Stimulated activated CD4-positive, alpha-beta T cell treated with anti-CD3 and anti-CD28 coated beads, Interleukin-12 subunit alpha, Interleukin-12 subunit beta, amount 100 ng/mL, for 4 hours (primary cell): ENCODE results near the gene NPHP4.

Experiments
- DNase-seq: peaks from one replicate; pipeline ENCODE4 v3.0.0-alpha.2; 2020

The NPHP4 gene

DNA sequence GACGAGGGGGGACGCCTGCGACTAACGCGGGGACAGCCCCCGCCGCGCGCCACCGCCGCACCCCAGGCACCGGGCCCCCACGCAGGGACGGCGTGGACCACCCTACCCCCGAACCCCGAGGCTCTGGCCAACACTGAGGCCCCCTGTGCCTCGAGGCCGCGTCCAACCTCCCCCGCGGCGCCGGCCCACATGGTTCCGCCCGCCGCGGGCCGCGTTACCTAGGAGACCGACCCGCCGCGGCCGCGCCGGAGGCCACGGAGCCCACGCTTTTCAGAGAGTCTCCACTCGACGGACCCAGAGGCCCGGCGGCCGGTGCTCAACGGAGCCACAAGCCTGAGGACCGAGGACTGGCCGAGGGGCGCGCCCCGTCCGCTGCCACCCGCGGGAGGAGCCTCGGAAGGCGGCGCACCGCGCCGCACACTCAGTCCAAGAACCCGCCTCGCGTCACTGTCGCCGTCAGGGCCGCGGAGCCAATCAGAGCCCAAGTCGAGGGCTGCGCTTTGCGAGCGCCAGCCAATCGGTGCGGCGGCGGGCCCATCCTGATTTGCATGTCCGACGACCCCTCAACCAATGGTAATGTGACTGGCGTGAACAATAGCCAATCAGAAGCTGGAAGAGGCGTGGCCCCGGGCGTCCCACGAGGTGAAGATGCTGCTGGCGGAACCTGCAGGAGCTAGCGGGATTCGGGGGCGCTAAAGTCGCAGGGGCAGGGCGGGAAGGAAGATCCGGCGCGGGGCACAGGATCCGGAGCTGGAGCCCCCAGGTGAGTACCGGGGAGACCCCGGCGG lies at the start of gene NPHP4:
NPHP4 (minus strand) TSS at position 400 of the 788 bp plus-strand sequence. CDS start 6,136 bp downstream, outside the sequence.
- DNase-seq, result peak; percentile 98

DNA sequence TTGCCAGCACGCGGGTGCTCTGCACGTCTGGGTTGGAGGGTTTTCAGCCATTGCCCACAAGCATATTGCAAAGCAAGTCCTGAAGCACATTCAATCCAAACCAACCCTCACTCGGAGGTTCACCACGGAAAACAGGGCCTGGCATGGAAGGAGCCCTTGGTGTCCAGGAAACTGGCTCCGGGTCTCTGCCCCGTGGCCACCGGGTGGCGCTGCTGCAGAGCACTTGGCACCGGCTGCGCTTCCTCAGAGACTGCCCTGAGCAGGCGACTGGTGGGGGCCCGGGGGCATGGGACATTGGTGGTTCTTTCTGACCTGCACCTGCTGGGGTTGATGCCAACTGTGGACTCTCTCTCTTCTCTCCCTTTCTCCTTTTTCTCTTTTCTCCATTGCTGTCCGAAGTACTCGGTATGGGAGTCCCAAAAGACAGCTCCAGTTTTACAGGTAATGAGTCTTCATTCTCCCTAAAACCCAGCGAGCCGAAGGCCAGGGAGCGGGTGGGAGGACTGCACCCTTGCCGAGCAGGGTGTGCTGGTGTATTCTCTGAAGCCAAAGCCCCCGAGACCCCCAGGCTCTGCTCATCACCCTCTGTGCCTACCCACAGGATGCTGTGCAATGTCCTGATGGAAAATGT lies 49.3 kb upstream of the NPHP4 start:
- DNase-seq, result no peak

DNA sequence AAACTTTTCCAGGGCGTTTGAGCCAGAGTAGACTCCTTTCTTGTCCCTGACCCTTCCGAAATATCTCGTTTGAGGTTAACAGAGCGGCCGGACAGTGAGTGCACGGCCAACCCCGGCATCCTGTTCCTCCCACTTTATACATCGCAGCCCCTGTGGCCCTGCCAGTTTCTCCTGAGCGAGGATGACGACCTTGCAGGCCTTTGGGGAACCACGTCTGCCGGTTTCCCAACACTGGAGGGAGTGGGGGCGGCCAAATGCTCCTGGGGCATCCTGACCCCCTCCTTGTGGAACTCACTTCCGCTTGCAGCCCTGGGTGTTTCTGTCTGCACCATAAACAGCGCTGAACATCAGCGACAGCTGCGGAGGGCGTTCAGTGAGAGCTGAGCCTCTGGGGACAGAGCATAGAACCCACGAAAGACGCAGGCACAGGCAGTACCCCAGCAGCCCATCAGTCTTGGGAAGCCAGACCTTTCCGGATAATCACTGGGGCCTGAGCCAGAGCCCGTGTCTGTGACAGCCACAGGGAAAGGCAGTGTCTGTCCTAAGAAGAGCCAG lies 48.7 kb upstream of the NPHP4 start:
- no peak for DNase-seq

DNA sequence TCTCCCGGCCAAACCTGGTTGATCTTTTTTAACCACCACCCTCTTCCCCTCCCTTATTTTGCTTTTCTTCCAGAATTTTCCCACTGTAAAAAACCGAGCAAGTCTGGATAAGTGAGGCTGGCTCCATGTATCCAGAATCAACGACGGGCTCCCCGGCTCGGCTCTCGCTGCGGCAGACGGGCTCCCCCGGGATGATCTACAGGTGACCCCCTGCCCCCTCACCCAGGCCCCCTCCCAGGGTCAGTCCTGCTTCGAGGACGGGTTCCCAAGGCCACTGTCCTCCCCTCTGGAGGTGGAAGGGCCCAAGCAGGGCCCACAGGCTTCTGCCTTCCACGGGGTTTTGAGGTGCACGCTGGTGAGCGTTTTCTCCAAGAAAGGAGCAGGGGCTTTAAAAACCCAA lies 48.2 kb upstream of the NPHP4 start:
- DNase-seq, result no peak

DNA sequence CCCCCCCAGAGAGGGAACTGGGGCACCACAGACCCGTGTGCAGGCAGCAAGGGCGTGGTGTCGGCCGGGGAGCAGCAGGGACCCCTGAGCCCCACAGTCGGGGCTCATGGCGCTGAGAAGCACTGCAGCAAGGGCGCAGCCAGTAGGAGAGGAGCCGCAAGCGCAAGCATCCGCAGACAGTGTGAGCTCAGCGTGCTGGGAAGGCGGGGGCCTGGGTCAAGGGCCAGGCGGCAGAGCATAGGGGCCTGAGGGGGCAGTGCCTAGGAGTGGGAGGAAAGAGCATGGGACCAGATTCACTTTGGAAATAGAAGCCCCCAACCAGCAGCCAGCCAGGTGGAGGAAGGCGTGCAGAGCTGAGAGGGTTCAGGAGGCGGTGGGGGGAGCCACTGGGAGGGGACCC lies 46.8 kb upstream of the NPHP4 start:
- no peak for DNase-seq

DNA sequence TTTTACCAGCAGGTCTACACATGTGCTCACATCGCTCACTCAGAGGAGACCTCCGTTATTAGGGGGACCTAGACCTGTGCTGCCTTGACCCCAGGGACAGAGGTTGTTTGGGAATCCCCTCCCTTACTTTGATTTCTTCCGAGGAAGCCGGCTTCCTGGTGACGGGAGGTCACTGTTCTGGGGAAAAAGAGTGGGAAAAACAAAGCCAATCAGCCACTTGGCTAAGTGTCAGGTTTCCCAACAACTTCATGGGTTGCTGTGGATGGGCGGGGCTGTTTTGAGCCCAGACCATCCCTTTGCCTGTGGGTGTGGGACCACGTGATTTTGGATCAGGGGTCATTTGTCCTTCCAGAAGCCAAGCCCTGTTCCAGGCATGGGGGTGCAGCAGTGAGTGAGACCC lies 46.4 kb upstream of the NPHP4 start:
- DNase-seq, result no peak

DNA sequence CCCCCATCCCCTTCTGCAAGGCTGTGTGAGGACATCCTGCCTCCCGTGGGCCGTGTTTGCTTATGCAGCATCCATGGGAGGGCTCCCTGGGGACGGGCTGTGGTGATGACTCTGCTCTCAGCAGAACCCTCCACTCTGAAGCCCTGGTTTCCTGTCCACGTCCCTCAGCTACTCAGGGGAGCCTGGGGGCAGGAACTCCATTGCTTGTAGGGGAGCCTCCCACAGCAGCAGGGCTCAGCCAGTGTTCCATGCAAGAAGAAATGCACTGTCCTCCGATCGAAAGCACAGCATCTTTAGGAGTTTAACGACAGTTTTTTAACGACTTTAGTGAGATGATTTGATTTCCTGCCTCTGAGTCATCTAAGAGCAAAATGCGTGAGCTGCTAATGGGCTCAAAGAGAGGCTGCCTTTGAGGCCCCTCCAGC lies 45.1 kb upstream of the NPHP4 start:
- no peak for DNase-seq

DNA sequence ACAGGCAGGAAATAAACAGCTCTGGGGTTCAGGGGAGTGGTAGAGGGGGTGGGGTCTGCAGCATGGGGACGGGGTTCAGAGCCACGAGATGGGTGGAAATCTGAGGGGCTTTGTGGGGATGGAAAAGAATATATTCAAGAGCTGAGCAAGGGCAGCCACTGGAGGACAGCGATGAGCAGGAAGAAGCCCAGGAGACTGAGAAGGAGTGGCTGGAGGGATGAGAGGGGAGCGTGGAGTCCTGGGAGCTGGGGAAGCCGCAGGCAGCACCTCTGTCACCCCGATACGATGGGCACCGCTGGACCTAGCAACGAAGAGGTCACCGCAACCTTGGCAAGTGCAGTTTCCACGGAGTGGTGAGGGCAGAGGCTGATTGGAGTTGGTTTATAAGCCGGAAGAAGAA lies 43.5 kb upstream of the NPHP4 start:
- no peak for DNase-seq

DNA sequence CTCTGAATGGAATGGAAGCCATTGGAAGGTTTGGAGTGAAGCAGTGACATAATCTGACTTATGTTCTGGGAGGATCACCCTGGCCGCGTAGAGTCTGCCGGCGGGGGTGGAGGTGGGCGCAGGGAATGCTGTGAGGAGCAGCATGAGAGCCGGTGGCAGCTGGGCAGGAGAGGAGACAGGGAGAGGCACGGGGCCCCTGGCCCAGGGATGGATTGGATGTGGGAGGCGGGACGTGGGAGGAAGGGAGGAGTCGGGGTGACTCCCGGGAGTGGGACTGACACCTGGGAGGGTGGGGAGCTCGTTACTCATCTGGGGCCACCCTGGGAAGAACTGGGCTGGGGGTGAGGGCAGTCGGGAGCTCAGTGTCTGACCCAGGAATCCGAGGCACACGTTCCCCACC lies 43.1 kb upstream of the NPHP4 start:
- no peak for DNase-seq

DNA sequence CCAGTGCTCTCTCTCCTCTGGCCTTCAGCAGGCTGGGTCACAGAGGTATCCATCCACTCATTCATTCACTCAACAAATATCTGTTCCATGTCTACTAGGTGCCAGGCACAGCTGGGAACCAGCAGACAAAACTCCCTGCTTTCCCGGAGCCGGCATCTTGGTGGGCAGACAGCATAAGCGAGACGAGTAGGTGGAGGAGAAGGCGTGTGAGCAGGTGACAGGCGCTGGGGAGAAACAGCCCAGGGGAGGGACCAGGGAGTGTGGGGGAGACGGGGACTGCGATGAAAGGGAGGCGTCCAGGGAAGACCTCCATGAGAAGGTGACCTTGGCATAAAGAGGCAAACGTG lies 42.5 kb upstream of the NPHP4 start:
- DNase-seq, result no peak

DNA sequence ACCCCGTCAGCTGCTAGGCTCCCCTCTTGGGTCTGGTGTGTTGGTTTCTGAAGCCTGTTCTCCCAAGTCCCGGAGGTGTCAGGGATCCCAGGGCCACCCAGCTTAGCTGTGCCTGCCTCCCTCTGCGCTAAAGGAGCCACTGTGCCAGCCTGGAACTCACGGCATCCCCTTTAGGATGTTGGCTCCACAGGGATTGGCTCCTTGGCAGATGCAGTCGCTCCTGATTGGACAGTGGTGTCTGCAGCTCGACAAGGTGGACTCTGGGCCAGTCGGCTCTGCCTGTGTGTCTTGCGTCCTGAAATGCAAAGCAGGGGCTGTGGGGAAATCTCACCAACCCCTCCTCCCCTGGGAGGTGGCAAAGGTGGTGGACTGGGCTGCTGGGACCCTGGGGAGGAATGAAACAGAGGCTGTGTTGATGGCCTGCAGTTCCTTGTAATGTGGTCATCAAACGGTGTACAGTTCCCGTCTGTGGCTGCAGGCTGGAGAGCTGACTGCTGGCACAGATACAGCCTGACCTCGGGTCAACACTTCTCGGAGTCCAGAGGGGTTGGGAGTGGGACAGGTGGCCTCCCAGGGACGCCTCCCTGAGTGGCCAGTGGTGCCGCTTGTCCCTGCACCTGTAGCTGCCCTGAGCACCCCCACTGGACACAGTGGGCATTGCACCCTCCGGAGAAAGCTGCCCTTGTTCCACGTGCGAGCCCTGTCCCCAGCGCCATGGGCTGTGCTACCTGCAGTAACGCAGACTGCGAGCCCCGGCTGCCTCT lies 41.9 kb upstream of the NPHP4 start:
- peak; percentile 35 for DNase-seq

DNA sequence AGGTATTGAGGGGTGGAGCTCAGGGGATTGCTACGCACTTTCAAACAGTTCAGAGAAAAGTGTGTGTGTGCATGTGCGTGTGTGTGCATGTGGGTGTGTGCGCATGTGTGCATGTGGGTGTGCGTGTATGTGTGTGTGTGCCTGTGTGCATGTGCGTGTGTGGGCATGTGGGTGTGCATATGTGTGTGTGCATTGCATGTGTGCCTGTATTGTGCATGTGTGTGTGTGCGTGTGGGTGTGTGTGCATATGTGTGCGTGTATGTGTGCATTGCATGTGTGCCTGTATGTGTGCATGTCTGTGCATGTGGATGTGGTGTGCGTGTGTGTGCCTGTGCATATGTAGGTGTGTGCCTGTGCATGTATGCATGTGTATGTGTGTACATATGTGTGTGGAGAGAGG lies 40.9 kb upstream of the NPHP4 start:
- DNase-seq, result no peak

DNA sequence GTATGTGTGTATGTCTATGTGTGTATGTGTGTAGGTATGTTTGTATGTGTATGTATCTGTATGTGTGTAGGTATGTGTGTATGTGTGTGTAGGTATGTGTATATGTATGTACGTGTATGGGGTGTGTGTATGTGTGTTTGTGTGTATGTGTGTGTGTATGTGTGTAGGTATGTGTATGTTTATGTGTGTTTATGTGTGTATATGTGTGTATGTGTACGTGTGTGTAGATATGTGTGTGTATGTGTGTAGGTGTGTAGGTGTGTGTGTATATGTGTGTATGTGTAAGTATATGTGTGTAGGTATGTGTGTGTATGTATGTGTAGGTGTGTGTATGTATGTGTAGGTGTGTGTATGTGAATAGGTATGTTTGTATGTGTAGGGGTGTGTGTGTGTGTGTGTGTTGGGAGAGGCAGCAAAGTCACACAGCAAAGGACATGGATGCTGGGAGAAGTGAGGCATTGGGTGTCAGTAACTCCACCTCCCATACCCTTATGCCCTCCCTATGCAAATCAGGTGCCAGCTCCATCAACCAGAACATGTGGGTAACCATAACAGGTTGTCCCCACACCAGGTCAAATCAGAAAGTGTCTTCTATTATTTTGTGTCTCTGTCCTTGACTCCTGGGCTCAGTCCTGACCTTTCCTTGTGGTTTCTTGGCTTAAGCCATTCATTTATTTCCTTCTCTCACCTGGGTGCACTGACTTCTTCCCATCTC lies 38.5 kb upstream of the NPHP4 start:
- no peak for DNase-seq

DNA sequence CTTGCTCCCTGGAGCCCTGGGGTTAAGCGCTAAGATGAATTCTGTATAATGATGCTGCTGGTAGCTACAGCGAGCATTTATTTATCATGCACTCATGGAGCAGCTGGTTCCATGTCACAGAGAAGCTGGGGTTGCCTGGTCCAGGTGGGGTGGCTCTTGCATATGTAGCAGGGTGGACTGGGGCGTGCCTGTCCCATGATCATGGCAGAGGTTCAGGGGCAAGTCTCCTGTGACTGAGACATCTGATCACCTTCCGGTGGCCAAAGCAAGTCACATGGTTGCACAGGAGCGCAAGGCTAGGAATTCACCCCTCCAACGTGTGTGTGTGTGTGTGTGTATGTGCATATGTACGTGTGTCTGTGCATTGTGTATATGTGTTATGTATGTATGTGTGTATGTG lies 37.9 kb upstream of the NPHP4 start:
- DNase-seq, result no peak

DNA sequence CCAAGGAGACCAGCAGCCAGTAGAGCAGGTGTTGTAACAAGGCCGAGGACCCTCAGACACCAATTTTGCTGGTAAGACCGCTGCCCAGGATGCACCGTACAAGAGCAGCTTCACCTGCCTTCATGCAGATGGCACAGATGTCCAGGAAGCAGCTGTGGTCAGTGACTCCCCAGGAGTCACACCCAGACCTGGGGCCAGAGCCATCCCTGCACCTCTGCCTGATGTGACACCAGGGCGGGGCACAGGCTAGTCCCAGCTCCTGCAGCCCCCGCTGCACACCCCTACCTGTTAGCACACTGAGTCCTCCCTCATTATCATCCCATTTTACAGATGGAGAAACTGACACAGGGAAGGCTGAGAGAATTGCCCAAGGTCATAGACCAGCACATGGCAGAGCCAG lies 37.1 kb upstream of the NPHP4 start:
- no peak for DNase-seq

DNA sequence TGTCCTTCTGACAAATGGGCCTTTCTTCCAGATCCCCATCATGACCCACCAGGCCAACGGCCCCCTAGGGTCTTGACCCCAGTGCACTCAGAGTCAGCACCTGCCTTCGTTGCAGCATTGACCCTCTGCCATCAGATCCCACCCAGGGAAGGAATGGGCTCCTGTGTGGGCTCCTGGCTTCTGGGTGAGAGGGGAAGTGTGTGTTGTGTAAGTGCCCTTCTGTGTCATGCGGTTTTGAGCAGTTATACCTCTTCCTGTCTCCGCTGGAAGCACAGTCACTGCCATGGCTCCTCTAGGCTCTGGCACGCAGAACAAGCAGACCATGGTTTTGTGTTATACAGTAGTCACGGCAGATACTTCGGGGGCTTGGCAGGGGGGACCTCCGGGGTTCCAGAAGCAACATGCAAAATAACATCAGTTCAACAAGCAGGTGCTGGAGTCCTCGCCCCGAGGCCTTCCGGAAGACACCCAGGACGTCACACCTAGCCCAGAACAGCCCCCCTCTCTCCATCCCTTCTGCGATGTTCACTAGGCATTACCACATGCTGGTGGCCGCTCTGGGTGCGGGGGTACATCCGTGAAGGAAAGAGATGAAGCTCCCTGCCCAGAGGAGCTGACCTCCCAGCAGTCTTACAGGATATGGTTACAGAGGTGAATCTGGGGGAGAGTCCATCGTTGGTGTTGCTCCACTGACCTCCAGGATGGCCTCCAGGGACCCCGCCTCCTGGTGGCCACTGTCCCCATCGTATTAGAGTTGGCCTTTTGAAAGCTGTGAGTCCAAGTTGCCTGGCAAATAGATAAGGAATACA lies 36.0 kb upstream of the NPHP4 start:
- DNase-seq, result peak; percentile 33

DNA sequence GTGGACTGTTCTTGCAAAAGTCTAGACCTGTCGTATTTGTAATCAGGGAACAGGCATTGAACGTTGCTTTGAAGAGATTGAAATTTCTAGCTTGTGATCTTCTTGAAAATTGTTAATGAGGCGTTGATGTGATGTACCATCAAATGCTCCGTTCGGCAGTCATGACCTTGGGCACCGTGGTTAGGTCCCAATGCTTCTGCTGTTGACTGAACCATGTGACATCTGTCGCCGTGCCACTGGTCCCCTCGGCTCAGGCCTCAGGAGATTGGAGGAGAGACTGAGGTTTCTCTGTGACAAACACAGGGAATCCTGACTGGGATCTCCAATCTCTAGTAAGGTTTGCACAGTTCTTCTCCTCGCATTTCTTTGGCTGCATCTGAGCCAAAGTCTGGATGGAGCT lies 35.4 kb upstream of the NPHP4 start:
- DNase-seq, result no peak

DNA sequence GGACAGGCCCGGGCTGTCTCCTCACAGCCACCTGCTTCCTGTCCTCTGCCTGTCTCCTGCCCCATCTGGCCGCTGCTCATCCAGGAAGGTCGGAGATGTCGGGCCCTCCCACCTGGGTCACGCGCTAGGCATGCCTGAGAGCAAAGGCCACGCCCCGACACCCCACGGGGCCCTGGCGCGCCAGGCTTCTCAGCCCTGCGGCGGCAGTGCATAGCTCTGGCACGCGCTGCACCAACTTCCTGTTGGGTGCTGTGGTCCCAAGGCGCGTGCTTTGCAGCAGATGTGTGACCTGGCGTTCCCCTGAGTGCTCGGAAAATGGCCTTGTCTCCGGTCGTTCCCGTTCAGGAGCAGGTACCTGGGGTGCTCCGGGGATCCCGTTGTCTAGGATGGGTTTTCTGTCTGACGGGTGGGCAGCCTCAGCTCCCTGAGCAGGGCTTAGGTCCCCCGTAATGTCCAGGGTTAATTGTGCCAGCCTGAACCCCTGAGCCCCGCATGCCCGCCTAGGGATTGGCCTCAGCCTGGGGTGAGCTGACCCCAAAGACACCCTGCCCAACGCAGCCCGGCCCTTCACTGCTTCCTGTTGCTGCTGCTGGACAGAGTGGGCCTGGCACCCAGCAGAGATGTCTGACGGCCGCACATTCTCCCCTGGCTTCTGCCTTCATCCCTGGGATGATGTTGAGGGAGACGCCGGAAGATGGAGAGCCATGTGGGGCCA lies 34.0 kb upstream of the NPHP4 start:
- peak; percentile 92 for DNase-seq

DNA sequence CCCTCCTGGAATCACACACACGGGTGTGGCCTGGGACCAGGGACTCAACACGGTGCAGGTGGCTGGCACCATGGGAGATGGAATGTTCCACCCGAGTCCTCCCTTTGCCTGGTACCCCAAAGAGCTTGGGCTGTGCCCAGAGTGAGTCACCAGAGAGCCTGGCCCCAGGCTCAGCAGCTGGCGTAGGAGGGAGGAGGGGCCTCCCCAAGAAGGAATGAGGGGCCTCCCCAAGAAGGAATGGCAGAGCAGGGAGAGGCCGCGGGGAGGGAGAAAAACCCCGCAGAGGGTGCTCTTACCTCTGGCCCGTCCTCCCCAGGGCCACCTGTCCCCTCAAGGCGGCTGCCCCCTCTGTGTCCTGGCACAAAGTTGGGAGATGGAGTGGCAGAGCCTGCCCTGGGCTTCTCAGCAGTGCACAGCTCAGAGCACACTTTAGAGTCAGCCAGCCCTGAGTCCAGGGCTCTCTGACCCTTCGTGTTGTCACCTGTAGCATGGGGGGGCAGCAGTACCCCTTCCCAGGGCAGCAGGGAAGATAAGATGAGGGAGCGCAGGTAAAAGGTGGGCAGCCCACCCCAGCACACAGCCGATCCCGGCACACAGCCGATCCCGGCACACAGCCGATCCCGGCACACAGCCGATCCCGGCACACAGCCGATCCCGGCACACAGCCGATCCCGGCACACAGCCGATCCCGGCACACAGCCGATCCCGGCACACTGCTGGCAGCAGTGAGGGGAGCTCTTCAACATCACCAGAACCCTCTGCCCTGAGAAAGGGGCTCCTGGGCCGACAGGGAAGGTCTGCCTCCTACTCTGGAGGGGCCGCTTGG lies 33.3 kb upstream of the NPHP4 start:
- DNase-seq, result peak; percentile 16

DNA sequence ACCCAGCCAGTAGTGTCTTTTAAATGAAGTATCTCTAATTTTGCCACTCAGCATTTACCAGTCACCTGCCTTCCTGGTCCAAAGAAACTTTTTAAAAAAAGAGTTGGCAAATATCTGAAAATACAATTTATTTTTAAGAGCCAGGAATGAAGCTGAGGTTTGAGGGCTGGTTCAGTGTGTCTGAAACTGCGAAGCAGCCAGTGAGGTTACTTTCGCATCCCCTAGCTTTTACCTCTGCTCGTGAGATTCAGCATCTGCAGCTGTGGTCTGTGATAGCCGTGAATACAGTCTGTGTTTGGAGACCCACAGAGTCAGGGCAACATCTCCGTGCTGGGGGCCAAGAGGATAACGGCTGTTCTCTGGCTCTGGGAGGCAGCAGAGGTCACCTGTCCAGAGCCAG lies 32.2 kb upstream of the NPHP4 start:
- DNase-seq, result no peak

DNA sequence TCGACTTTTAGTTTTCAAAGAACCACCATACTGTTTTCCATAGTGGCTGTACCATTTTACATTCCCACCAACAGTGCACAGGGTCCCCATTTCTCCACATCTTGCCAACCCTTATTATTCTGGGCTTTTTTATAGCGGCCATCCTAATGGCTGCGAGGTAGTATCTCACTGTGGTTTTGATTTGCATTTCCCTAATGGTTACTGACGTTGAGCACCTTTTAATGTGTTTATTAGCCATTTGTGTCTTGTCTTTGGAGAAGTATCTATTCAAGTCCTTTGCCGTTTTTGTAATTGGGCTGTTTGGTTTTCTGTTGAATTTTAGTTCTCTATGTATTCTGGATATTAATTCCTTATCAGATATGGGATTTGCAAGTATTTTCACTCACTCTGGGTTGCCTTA lies 31.1 kb upstream of the NPHP4 start:
- DNase-seq, result no peak
